ENCODE measurements around the gene LMTK2.

The LMTK2 gene

GRCh38 chr7:98128346-98128745 lies 21.7 kb downstream of the LMTK2 start:
- no peak for DNase-seq (ENCODE audit: extremely low read depth, low read depth)
- no peak for TF ChIP-seq CTCF (IDR thresholded peaks at IDR 0.05; ENCODE audit: low read depth, low read length)

- no peak for TF ChIP-seq CTCF (IDR thresholded peaks at IDR 0.05; ENCODE audit: low read depth, low read length)
- no peak for DNase-seq (ENCODE audit: extremely low read depth, low read depth)
These were observed 24.3 kb downstream of the LMTK2 start for GRCh38 chr7:98130959-98131358.

- TF ChIP-seq CTCF (IDR thresholded peaks at IDR 0.05; ENCODE audit: low read depth, low read length), result no peak
- no peak for DNase-seq (ENCODE audit: extremely low read depth, low read depth)
These were observed 26.5 kb downstream of the LMTK2 start for GRCh38 chr7:98133181-98133580.

DNA sequence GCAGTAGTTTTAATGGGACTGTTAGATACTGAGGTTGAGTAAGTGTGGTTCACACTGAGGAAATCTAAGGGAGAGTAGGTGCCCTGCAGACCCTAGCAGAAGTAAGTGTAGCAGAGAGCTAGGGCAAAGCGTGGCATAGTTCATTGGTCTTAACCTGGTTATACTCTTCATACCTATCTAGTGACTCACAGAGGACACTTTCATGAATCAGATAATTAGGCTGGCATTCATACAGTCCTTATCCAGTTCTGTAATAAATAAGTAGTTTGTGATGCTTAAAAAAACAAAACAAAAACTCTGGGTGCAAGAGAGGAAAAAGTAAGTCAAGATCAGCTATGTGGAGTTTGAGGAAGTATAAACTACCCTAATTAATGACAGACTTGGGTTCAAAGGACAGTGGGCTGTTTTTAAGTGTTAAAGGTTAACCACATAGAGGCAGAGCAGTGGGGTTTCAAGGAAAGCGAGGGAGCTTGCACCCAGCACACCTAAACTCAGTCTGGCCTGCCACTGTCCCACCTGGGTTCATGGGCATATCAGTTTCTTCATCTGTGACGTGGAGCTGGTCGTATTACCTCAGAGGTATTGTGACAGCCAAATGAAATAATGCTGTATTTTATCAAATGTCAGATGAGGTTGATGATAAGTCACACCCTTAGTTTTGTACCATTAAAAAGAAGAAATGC lies 27.1 kb downstream of the LMTK2 start:
- no peak for TF ChIP-seq CTCF (IDR thresholded peaks at IDR 0.05; ENCODE audit: low read depth, low read length)
- DNase-seq (ENCODE audit: extremely low read depth, low read depth), result no peak

DNA sequence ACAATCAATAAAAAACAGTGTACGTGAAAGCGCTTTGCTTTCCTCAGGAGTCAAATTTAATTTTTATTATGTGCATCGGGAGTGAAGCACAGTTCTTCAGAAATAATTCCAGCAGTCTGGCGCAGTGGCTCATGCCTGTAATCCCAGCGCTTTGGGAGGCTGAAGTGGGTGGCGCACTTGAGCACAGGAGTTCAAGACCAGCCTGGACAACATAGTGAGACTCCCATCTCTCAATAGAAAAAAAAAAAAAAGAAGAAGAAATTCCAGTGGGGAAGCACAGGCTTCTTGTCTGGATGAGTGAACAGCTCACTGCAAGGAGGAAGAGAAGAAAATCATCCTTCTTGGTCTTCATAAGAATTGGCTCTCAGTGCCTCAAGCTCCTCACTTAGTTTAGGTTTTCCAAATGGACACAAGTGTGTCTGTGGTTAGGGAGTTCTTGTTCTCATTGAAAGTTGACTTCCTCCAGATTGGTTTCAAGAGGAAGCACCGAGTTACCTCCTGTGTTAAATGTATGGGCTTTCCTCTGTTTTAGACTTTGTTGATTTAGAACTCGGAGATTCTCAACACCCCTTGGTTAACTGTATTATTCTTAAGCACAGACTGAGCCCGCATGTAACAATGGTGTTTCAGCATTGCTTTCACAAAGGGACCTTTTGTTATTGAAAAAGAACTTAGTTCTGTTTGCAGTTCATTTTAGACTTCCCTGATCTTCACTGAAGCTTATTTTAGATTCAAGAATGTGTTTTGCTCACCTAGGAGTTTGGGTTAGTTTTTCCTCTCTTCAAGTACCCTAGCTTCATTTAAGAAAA lies 28.0 kb downstream of the LMTK2 start:
- TF ChIP-seq CTCF (IDR thresholded peaks at IDR 0.05; ENCODE audit: low read depth, low read length), result no peak
- DNase-seq (ENCODE audit: extremely low read depth, low read depth), result no peak

DNA sequence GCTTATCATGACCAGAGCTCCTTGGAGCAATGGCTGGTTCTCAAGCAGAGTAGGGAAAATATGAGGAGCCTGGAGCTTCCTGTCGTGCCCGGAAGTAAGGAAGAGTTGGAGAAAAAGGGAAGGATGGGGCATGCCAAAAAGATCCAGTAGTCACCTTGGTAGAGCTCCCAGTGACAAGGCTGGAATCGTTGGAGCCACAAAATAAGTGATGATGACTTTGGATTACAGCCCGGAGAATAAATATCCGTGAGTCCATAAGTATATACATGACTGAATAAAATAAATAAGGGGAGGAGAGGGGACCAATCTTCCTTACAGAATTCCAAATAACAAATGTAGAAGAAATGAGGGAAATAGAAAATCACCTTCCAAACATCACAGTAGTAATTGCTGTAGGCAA lies 29.3 kb downstream of the LMTK2 start:
- TF ChIP-seq CTCF (IDR thresholded peaks at IDR 0.05; ENCODE audit: low read depth, low read length), result no peak
- no peak for DNase-seq (ENCODE audit: extremely low read depth, low read depth)

- no peak for TF ChIP-seq CTCF (IDR thresholded peaks at IDR 0.05; ENCODE audit: low read depth, low read length)
These were observed 29.8 kb downstream of the LMTK2 start for GRCh38 chr7:98136423-98136822.

More at GRCh38 chr7:98136423-98136822, 29.8 kb downstream of the LMTK2 start:
- DNase-seq (ENCODE audit: extremely low read depth, low read depth), result no peak
